ENCODE data around the gene SPINT2.
A peak's percentile ranks its signal among the peaks of the same experiment; 100 is the strongest.
"Not testable (repeated sequence)": the region's sequence is repeated elsewhere in the genome, so short reads cannot be mapped to it uniquely, and the experiment has no call there.

The SPINT2 gene, protein sequence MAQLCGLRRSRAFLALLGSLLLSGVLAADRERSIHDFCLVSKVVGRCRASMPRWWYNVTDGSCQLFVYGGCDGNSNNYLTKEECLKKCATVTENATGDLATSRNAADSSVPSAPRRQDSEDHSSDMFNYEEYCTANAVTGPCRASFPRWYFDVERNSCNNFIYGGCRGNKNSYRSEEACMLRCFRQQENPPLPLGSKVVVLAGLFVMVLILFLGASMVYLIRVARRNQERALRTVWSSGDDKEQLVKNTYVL

DNA sequence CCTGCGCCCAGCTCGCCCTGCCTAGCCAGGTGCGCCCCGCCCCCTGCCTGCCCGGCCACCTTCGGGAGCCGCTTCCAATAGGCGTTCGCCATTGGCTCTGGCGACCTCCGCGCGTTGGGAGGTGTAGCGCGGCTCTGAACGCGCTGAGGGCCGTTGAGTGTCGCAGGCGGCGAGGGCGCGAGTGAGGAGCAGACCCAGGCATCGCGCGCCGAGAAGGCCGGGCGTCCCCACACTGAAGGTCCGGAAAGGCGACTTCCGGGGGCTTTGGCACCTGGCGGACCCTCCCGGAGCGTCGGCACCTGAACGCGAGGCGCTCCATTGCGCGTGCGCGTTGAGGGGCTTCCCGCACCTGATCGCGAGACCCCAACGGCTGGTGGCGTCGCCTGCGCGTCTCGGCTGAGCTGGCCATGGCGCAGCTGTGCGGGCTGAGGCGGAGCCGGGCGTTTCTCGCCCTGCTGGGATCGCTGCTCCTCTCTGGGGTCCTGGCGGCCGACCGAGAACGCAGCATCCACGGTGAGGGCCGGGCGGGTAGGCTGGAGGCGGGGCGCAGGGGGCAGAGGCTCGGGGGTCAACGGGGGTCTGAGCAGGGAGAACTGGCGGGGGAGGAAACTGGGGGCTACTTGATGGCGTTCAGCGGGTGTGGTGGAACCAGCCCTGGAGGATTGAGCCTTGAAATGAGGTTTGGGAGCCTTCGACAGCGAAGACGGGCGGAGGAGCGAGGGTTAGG is at the start of gene SPINT2:
Gene SPINT2 (plus strand): TSS at position 88 of the 727 bp plus-strand sequence. CDS start 320 bp downstream, at position 408.
- peak; percentile 74 for TF ChIP-seq POLR2A (IDR thresholded peaks at IDR 0.05; ENCODE audit: low read length)
- no peak for TF ChIP-seq GATA1 (IDR thresholded peaks at IDR 0.05; ENCODE audit: low read depth, low read length)
- peak; percentile 80 to 83 for DNase-seq

DNA sequence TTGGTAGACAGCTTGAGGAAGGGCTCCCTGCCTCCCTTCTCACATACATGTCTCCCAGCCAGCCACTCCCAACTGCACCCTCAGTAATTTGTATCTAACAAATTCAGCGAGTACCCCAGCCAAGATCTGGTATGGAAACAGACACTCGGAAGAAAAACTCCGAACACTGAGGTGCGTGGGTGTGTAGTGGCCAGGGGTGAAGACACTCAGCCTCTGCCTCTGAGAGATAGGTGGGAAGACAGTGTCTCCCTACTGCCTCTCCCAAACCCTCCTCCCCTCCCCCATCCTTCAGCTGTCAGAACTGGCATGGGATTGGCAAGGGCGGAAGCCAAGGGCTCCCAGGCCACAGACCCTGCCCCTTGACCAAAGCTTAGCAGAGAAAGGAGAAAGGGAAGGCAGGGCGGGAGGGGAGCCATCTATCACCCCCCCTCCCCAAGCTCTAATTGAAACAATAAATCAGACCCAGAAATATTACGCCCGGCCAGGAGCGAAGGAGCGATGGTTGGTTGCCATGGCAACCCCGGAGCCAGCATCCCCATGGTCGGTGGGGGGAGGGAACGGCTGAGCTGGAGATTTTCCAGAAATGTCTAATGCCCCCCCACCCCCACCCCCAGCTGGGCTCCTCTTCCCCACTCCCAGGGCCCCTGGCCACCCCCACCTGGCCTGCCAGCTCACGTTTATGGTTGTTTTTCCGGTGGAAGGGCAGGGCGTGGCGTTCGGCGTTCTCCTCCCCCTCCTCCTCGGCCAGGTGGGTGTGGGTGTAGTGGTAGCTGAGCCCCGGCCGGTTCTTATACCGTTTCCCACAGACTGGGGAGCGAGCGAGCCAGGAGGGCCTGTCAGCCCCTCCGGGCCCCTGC is 47.4 kb upstream of the SPINT2 start:
- no peak for DNase-seq
- TF ChIP-seq GATA1 (IDR thresholded peaks at IDR 0.05; ENCODE audit: low read depth, low read length) (no peak), POLR2A (IDR thresholded peaks at IDR 0.05; ENCODE audit: low read length) (no peak)

DNA sequence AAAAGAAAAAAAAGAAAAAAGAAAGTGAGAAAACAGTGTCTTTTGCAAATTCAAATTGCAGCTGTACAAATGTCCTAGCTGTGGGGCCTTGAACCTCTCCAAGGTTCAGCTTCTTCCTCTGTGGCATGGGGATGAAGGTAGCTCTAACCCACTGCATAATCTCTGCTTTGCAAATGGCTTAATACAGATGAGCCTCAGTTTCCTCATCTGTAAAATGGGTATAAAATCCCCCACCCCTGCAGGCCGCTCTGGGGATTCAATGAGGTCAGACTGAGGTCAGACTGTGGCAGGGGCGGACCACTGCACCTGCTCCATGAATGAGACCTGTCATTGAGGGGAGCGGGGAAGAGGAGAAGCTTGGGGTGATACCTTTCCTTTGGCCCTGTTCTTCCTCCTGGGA is 46.2 kb upstream of the SPINT2 start:
- DNase-seq: no peak
- TF ChIP-seq POLR2A (IDR thresholded peaks at IDR 0.05; ENCODE audit: low read length): no peak
- no peak for TF ChIP-seq GATA1 (IDR thresholded peaks at IDR 0.05; ENCODE audit: low read depth, low read length)

DNA sequence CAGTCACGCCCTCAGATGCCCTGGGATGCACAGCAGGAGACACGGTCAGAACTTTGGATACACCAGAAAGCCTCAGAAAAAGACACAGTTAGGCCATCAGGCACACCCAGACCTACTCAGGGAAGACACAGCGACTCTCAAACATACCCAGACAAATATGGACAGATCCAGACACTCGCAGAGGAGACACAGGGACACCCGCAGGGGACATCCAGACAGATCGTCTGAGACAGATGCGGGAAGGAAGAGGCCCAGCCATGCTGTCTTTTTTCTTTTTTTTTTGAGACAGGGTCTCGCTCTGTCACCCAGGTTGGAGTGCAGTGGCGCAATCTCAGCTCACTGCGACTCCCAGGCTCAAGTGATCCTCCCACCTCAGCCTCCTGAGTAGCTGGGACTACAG is 45.2 kb upstream of the SPINT2 start:
- TF ChIP-seq GATA1 (IDR thresholded peaks at IDR 0.05; ENCODE audit: low read depth, low read length): no peak
- TF ChIP-seq POLR2A (IDR thresholded peaks at IDR 0.05; ENCODE audit: low read length): no peak

DNA sequence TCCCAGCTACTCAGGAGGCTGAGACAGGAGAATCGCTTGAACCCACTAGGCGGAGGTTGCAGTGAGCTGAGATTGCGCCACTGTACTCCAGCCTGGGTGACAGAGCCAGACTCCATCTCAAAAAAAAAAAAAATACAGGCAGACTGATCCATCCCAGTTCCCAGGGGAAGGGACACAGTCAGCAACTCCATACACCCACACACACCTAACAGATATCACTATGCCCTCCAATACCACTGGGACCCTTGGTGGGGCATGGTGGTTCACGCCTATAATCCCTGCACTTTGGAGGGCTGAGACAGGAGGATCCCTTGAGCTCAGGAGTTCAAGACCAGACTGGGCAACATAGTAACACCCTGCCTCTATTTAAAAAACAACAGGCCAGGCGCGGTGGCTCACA is 43.0 kb upstream of the SPINT2 start:
- no peak for TF ChIP-seq POLR2A (IDR thresholded peaks at IDR 0.05; ENCODE audit: low read length)
- TF ChIP-seq GATA1 (IDR thresholded peaks at IDR 0.05; ENCODE audit: low read depth, low read length): no peak
- no peak for DNase-seq

More for the DNA sequence above, 45.2 kb upstream of the SPINT2 start:
- no peak for DNase-seq

DNA sequence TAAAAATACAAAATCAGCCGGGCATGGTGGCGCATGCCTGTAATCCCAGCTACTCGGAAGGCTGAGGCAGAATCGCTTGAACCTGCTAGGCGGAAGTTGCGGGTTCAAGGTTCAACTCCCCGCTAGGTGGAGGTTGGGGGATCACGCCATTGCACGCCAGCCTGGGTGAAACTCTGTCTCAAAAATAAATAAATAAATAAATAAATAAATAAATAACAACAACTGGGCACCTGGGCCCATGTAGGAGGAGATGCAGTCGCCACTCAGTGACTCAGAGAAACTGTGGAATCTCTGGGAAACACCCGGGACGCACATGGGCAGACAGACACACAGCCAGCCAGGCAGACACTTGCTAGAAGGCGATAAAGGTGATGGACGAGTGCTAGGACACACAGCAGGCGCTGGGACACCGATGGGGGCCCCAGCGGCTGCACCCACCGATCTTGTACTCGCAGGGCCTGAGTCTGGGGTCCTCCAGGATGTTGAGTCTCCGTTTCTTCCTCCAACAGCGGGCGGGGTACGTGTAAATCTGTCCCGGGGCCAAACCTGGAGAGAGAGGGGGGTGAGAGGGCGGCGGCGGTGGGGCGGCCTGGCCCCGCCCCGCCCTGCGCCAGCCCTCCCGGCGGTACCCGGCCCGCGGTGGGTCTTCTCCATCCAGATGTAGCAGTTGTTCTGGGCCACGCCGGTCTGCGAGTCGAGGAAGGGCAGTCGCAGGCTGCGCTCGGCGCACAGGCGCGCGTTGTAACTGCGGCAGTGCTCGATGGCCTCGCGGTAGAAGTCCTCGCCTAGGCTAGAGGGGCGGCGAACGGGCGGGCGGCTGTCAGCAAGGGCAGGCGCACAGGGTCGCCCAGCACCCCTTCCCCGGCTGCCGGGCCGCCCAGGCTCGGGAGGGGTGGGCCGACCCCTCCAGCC is 42.2 kb upstream of the SPINT2 start:
- DNase-seq: no peak
- TF ChIP-seq GATA1 (IDR thresholded peaks at IDR 0.05; ENCODE audit: low read depth, low read length): no peak
- TF ChIP-seq POLR2A (IDR thresholded peaks at IDR 0.05; ENCODE audit: low read length): no peak

DNA sequence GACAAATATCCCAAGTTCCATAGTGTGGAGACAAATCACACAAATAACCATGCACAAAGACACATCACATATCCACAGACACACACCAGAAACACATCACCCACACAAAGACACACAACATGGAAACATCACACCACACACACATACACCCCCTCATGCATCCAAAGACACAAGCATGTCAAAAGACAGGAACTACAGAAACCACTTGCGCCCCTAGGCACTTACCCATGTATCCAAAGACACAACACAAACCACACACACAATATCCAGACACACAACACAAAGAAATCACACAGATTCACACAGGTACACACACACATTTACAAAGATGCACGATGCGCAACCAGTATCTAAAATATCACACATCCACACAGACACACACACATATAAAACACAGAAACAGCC is 41.3 kb upstream of the SPINT2 start:
- TF ChIP-seq POLR2A (IDR thresholded peaks at IDR 0.05; ENCODE audit: low read length): no peak
- no peak for TF ChIP-seq GATA1 (IDR thresholded peaks at IDR 0.05; ENCODE audit: low read depth, low read length)
- no peak for DNase-seq

DNA sequence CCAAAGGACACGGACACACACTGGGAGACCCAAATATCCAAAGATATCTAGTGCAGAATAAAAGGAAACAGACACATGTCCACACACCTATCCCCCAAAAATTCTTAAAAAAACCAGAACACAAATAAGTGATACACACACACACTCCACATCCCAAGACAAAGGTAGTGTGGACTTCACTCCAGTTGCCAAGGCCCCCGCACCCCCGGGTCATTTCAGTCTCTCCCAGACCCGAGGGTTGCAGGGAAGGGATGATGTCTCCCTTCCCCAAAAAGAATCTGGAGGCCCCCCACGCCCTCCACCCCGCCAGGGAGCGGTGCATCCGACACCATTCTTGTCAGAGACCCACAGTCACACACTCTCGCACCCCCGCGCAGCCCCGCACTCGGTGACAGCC is 40.8 kb upstream of the SPINT2 start:
- DNase-seq: no peak
- TF ChIP-seq POLR2A (IDR thresholded peaks at IDR 0.05; ENCODE audit: low read length): no peak
- TF ChIP-seq GATA1 (IDR thresholded peaks at IDR 0.05; ENCODE audit: low read depth, low read length): no peak

DNA sequence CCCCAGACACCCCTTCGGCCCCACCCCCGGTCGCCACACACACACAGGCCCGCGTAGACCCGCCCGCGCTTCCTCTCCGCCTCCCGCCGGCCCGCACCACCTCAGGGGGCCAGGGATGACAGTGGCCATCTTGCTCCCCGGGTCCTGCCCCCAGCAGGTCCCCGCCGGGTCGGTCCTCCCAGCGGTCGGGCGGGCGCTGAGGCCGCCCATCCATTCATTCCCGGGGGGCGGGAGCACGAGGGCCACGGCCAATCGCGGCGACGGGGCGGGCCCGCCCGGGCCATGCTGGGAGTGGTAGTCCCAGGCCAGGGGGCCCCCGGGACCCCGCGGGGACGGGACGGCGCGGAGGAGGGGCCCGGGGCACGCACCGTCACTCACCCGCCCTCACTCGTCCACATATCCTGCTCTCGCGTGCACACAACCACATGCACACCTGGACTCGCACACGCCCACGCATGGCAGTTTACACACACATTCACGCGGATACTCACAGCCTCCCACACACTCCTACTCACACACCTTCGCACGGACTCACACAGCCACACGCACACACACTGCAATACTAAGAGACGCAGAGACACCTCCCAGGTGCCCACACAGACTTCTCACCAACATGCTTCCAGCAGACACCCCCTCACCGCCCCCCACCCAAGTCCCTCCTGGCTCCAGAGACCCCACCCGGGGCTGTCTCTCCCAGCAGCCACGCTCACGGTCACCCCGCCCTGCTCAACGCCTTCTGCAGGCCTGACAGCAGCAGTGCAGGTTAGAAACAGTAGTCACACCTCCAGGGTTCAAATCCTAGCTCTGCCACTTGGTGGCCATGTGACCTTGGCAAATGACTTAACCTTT is 40.1 kb upstream of the SPINT2 start, which contains the start of gene DPF1:
Gene DPF1 (minus strand): TSS at position 209 of the 849 bp plus-strand sequence. CDS start 80 bp downstream, at position 129.
- TF ChIP-seq POLR2A (IDR thresholded peaks at IDR 0.05; ENCODE audit: low read length) (no peak), GATA1 (IDR thresholded peaks at IDR 0.05; ENCODE audit: low read depth, low read length) (no peak)
- peak; percentile 57 to 69 for DNase-seq

DNA sequence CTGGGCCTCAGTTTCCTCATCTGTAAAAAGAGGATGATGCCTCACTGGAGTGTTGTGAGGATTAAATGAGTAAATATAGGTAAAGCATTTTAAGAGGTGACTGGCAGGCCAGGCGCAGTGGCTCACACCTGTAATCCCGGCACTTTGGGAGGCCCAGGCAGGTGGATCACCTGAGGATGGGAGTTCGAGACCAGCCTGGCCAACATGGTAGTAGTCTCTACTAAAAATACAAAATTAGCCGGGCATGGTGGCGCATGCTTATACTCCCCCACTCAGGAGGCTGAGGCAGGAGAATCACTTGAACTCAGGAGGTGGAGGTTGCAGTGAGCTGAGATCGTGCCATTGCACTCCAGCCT is 39.5 kb upstream of the SPINT2 start:
- DNase-seq: not testable (repeated sequence)

DNA sequence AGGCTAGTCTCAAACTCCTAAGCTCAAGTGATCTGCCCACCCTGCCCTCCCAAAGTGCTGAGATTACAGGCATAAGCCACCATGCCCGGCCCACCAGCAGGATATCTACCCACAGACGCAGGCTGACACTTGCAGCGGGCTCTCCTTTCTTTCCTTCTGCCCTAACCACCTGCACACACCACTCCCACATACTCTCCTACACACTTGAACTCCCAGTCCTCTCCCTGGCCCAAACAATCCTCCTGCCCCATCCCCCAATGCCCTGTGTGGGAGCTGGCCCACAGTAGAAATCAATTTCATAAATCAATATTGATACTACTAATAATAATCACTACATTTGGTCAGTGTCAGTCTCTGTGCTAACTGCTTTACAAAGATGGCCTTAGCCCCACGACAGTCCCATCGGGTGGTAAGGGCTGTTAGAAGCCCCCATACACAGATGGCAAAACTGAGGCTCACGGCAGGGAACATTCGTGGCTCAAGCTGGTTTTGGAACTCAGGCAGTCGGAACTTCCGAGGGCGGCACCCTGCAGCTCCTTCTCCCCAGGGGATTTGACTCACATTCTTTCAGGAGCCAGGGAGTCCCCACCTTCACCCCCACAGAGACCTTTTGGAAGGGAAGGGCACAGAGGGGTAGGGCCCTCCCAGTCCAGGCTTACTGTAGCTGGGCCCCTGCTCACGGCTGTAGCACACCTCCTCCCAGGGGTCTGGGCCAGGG is 36.9 kb upstream of the SPINT2 start:
- TF ChIP-seq GATA1 (IDR thresholded peaks at IDR 0.05; ENCODE audit: low read depth, low read length) (no peak), POLR2A (IDR thresholded peaks at IDR 0.05; ENCODE audit: low read length) (no peak)
- no peak for DNase-seq

DNA sequence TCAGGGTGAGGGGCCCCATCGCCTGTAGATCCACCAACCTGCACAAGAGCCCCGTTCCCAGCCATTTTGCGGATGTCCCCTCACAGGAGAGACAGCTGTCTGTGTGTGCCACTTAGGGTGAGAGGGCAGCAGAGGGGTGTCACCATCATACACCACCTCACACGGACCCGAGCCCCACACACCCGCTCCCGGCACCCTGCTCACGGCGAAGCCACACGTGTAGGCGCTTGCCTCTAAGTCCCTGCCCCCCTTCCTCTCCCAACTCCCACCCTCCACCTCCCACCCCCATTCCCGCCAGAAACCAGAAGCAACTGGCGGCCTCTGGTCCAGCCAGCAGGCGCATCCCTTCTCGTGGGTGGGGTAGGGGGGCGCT is 36.4 kb upstream of the SPINT2 start:
- TF ChIP-seq GATA1 (IDR thresholded peaks at IDR 0.05; ENCODE audit: low read depth, low read length) (no peak), POLR2A (IDR thresholded peaks at IDR 0.05; ENCODE audit: low read length) (no peak)
- DNase-seq: no peak

All from erythroblast (primary cell).